H1 (cell line): Measurements from ENCODE around the gene PRG3. TPM values are rescaled to one million over a fixed set of nuclear protein-coding genes. Genes with fewer than 3 reads are reported as not detected.

Experiments
- CTCF ChIA-PET: fragments of 300-600 bp; sonication (Branson Sonifier 250); formaldehyde crosslinking; loops from one replicate; lab custom pipeline; 2021; ENCODE audit not compliant: partially characterized antibody; lab: Charles Lee
- POLR2A ChIA-PET: fragments of 300-600 bp; sonication (Branson Sonifier 250); formaldehyde crosslinking; loops from one replicate; lab custom pipeline; 2021; ENCODE audit warnings: inconsistent platforms; ENCODE audit not compliant: partially characterized antibody; lab: Charles Lee
- DNase-seq, 2 experiments: peaks; one replicate each; pipeline versions ENCODE4 v3.0.0 to v3.0.0-alpha.2; 2010 to 2022; ENCODE audit warnings: low spot score in 2 of 2, low read depth in 1 of 2, mixed read lengths in 1 of 2
- FAIRE-seq: peaks from 2 replicates; lab custom pipeline; 2011; peaks lifted over from hg19 to GRCh38; lab: Jason Lieb, UNC
- H2AFZ ChIP-seq: 2 replicates; pipeline ENCODE4 v1.8.1; 2012; ENCODE audit warnings: low read length, inconsistent platforms
- H2AK5ac ChIP-seq: 2 replicates; pipeline ENCODE4 v1.6.1; 2013; ENCODE audit warnings: low read depth, low read length
- H2BK120ac ChIP-seq: replicated peaks from 2 replicates; pipeline ENCODE3; 2013; ENCODE audit warnings: low read depth, low read length, inconsistent platforms
- H2BK12ac ChIP-seq: 2 replicates; pipeline ENCODE4 v1.6.1; 2013; ENCODE audit warnings: low read depth, low read length
- H2BK15ac ChIP-seq: 2 replicates; pipeline ENCODE4 v1.6.1; 2013; ENCODE audit warnings: low read length
- H2BK20ac ChIP-seq: 2 replicates; pipeline ENCODE4 v1.6.1; 2013; ENCODE audit warnings: low read length
- H2BK5ac ChIP-seq: 2 replicates; pipeline ENCODE4 v1.6.1; 2013; ENCODE audit warnings: low read depth, low read length
- H3K14ac ChIP-seq: 2 replicates; pipeline ENCODE4 v1.6.1; 2013; ENCODE audit warnings: inconsistent platforms; ENCODE audit not compliant: insufficient read length
- H3K18ac ChIP-seq: 2 replicates; pipeline ENCODE4 v1.6.1; 2013; ENCODE audit warnings: low read length; ENCODE audit errors: extremely low read depth
- H3K23ac ChIP-seq: 2 replicates; pipeline ENCODE4 v1.6.1; 2013; ENCODE audit warnings: inconsistent platforms; ENCODE audit not compliant: insufficient read length
- H3K23me2 ChIP-seq: 2 replicates; pipeline ENCODE4 v1.6.1; 2013; ENCODE audit warnings: low read depth, low read length
- H3K27ac ChIP-seq: 2 replicates; pipeline ENCODE4 v1.6.1; 2011; ENCODE audit warnings: low read depth, low read length, inconsistent platforms
- H3K27me3 ChIP-seq, 4 experiments: replicated peaks in 1 of 4; 1 replicate in 1 of 4; 2 replicates in 3 of 4; pipeline versions ENCODE4 v1.6.1 to v1.8.1; 2011 to 2013; ENCODE audit warnings: low read length in 3 of 4, mild to moderate bottlenecking in 3 of 4, inconsistent platforms in 2 of 4, mixed read lengths in 2 of 4, moderate library complexity in 1 of 4; ENCODE audit not compliant: control insufficient read depth in 3 of 4, insufficient read depth in 3 of 4; ENCODE audit errors: extremely low read depth in 1 of 4
- H3K36me3 ChIP-seq, 4 experiments: 2 replicates each; pipeline versions ENCODE4 v1.6.1 to v1.8.1; 2011 to 2013; ENCODE audit warnings: mild to moderate bottlenecking in 4 of 4, low read length in 3 of 4, moderate library complexity in 2 of 4, control low read depth in 1 of 4, inconsistent platforms in 1 of 4; ENCODE audit not compliant: insufficient read depth in 4 of 4, control insufficient read depth in 2 of 4
- H3K4ac ChIP-seq: replicated peaks from 2 replicates; pipeline ENCODE3; 2013; ENCODE audit warnings: low read length, low read depth, mixed read lengths, inconsistent platforms; ENCODE audit not compliant: insufficient read length
- H3K4me1 ChIP-seq, 4 experiments: replicated peaks in 1 of 4; 1 replicate in 1 of 4; 2 replicates in 3 of 4; pipeline versions ENCODE4 v1.6.1 to v1.8.1; 2011 to 2013; ENCODE audit warnings: low read length in 3 of 4, inconsistent platforms in 2 of 4, mixed read lengths in 1 of 4; ENCODE audit not compliant: insufficient read depth in 4 of 4, control insufficient read depth in 3 of 4
- H3K4me2 ChIP-seq, 2 experiments: 2 replicates each; pipeline versions ENCODE4 v1.6.1 to v1.8.1; 2011 to 2013; ENCODE audit warnings: low read depth in 2 of 2, low read length in 2 of 2, control low read depth in 1 of 2, inconsistent platforms in 1 of 2, mild to moderate bottlenecking in 1 of 2; ENCODE audit not compliant: insufficient read depth in 1 of 2
- H3K4me3 ChIP-seq, 4 experiments: fragments of 200-600, 300-600 bp in 1 of 4; sonication (generic), shearing (Covaris generic), sonication (Bioruptor Twin) in 1 of 4; 2 replicates each; pipeline versions ENCODE4 v1.5.1 to v1.8.1; 2011 to 2016; ENCODE audit warnings: low read length in 4 of 4, low read depth in 3 of 4, control low read depth in 2 of 4, inconsistent platforms in 2 of 4, mild to moderate bottlenecking in 2 of 4, mixed read lengths in 1 of 4, moderate library complexity in 1 of 4; ENCODE audit not compliant: insufficient read depth in 2 of 4; ENCODE audit errors: extremely low read depth in 1 of 4
- H3K56ac ChIP-seq: replicated peaks from 2 replicates; pipeline ENCODE3; 2013; ENCODE audit warnings: low read depth, mild to moderate bottlenecking, mixed read lengths, low read length, inconsistent platforms; ENCODE audit not compliant: insufficient read length
- H3K79me1 ChIP-seq: 2 replicates; pipeline ENCODE4 v1.6.1; 2013; ENCODE audit warnings: low read depth, low read length, control low read depth
- H3K79me2 ChIP-seq, 2 experiments: 2 replicates each; pipeline versions ENCODE4 v1.6.1 to v1.8.1; 2012 to 2013; ENCODE audit warnings: low read length in 2 of 2, mild to moderate bottlenecking in 2 of 2, inconsistent platforms in 1 of 2; ENCODE audit not compliant: insufficient read depth in 2 of 2, control insufficient read depth in 1 of 2
- H3K9ac ChIP-seq, 4 experiments: replicated peaks in 1 of 4; 1 replicate in 1 of 4; 2 replicates in 3 of 4; pipeline versions ENCODE4 v1.6.1 to v1.8.1; 2011 to 2013; ENCODE audit warnings: low read depth in 3 of 4, low read length in 3 of 4, control low read depth in 2 of 4, mild to moderate bottlenecking in 2 of 4, moderate library complexity in 2 of 4, inconsistent platforms in 1 of 4; ENCODE audit errors: extremely low read depth in 1 of 4
- H3K9me3 ChIP-seq, 2 experiments: 2 replicates each; pipeline versions ENCODE4 v1.6.1 to v1.8.1; 2012 to 2013; ENCODE audit warnings: mild to moderate bottlenecking in 2 of 2, moderate library complexity in 2 of 2, control low read depth in 1 of 2, inconsistent platforms in 1 of 2, low read depth in 1 of 2, low read length in 1 of 2, mixed read lengths in 1 of 2; ENCODE audit not compliant: insufficient read depth in 2 of 2
- H4K20me1 ChIP-seq, 2 experiments: replicated peaks in 1 of 2; 2 replicates each; pipeline versions ENCODE3 to v1.8.1; 2011 to 2013; ENCODE audit warnings: inconsistent platforms in 2 of 2, low read length in 2 of 2, mild to moderate bottlenecking in 1 of 2; ENCODE audit not compliant: insufficient read depth in 2 of 2, control insufficient read depth in 1 of 2
- H4K5ac ChIP-seq: 2 replicates; pipeline ENCODE4 v1.6.1; 2013; ENCODE audit warnings: low read length, low read depth, mixed read lengths, inconsistent platforms; ENCODE audit not compliant: insufficient read length
- H4K8ac ChIP-seq: 2 replicates; pipeline ENCODE4 v1.8.0; 2013; ENCODE audit warnings: mild to moderate bottlenecking, moderate library complexity, low read length, inconsistent platforms; ENCODE audit not compliant: insufficient read depth; ENCODE audit errors: extremely low read depth
- H4K91ac ChIP-seq: replicated peaks from 2 replicates; pipeline ENCODE3; 2013; ENCODE audit warnings: low read length, mixed read lengths, inconsistent platforms; ENCODE audit not compliant: insufficient read length
- ASH2L ChIP-seq: fragments of 200-600, 300-600 bp; sonication (generic); IDR thresholded peaks from one replicate; pipeline ENCODE4 v1.7.1; 2017; ENCODE audit warnings: low read length
- ATF3 ChIP-seq: IDR thresholded peaks from 2 replicates; pipeline ENCODE4 v1.6.1; 2011; ENCODE audit warnings: low read depth, mild to moderate bottlenecking, low read length; ENCODE audit not compliant: insufficient read depth
- CTBP2 ChIP-seq: IDR thresholded peaks from 2 replicates; pipeline ENCODE4 v1.7.0; 2011; ENCODE audit warnings: borderline replicate concordance, mild to moderate bottlenecking, moderate library complexity, mixed read lengths, low read length; ENCODE audit not compliant: insufficient read depth, insufficient read length
- E2F6 ChIP-seq: IDR thresholded peaks from 2 replicates; pipeline ENCODE4 v1.6.1; 2012; ENCODE audit warnings: inconsistent platforms
- JUND ChIP-seq: IDR thresholded peaks from 2 replicates; pipeline ENCODE4 v1.6.1; 2011; ENCODE audit warnings: mild to moderate bottlenecking, improper control_type of control experiment, low read length
- KDM1A ChIP-seq: fragments of 200-600, 300-600 bp; sonication (generic); IDR thresholded peaks from 2 replicates; pipeline ENCODE4 v1.7.1; 2016; ENCODE audit warnings: mild to moderate bottlenecking, low read length, borderline replicate concordance
- KDM4A ChIP-seq: IDR thresholded peaks from one replicate; pipeline ENCODE4 v1.7.1; 2012; ENCODE audit warnings: low read depth, mild to moderate bottlenecking, moderate library complexity, low read length, inconsistent platforms; ENCODE audit not compliant: severe bottlenecking
- RFX5 ChIP-seq: IDR thresholded peaks from 2 replicates; pipeline ENCODE4 v1.6.1; 2011; ENCODE audit warnings: low read depth, low read length, improper control_type of control experiment, borderline replicate concordance
- TAF1 ChIP-seq: IDR thresholded peaks from 2 replicates; pipeline ENCODE4 v1.6.1; 2011; ENCODE audit warnings: mild to moderate bottlenecking, low read depth, low read length
- WGBS, 2 experiments: shearing (Covaris generic) in 1 of 2; methylation state at CpG; one replicate each; pipeline versions ENCODE4 v1.1.6 to v1.1.7; 2013 to 2015; ENCODE audit warnings: low lambda C conversion rate in 2 of 2, mixed read lengths in 2 of 2, inconsistent platforms in 1 of 2, low coverage in 1 of 2, missing lambda C conversion rate in 1 of 2; ENCODE audit not compliant: insufficient replicate concordance in 2 of 2, insufficient coverage in 1 of 2, insufficient read length in 1 of 2; ENCODE audit errors: extremely low coverage in 1 of 2, missing lambda C conversion rate in 1 of 2; 5-methylcytosine and 5-hydroxymethylcytosine counted together
- polyA plus RNA-seq, 7 experiments: library from polyadenylated mRNA; depleted of rRNA in 3 of 7; stranded (reverse) in 5 of 7; unstranded in 2 of 7; fragments of >200 nt in 5 of 7; fragments of 200-250 nt in 2 of 7; gene quantifications; 1 replicate in 5 of 7; 2 replicates in 1 of 7; 4 replicates in 1 of 7; pipeline versions ENCODE4 v1.2.1 to v1.2.3, GENCODE V29; 2011 to 2013; ENCODE audit warnings: missing spikeins in 2 of 7, mixed read lengths in 2 of 7
- total RNA-seq: library from RNA; stranded (reverse); fragmentation: NEBNext Ultra II Directional; extraction: Animal tissue kit (Norgen Biotek cat#: 25700); gene quantifications from 2 replicates; pipeline ENCODE4 v1.2.1, GENCODE V29; 2021

The PRG3 gene
- total and polyA plus RNA-seq, 2 of the 8 experiments (the other 6 are each of a cell fraction or from before 2014, with no cell fraction given) = not detected

GRCh38 chr11:57426929-57427726 lies 46.2 kb upstream of the PRG3 start, which contains the start of gene SLC43A3:
Gene SLC43A3 (minus strand): TSS chr11:57427121. CDS start chr11:57426172, 949 bp downstream.
- peak within 1 kb of the TSS; percentile 71 to 84 for H3K4me2 ChIP-seq
- peak within 1 kb of the TSS; percentile 39 for H3K18ac ChIP-seq
- peak within 1 kb of the TSS; percentile 32 for H3K4ac ChIP-seq
- peak within 1 kb of the TSS; percentile 85; the same call in 1 of the 2 replicates for H2BK15ac ChIP-seq
- H3K23ac ChIP-seq = no peak within 1 kb of the TSS
- H3K14ac ChIP-seq = no peak within 1 kb of the TSS
- peak within 1 kb of the TSS; percentile 93 for H4K8ac ChIP-seq
- H2BK12ac ChIP-seq = peak within 1 kb of the TSS; percentile 43
- POLR2A ChIA-PET = interaction anchor here (1.0 to 1.3 kb wide), 5 partner anchors 9 to 48 kb away, joined by 3 to 5 read pairs (median 3); no protein-coding TSS in a partner anchor
- H3K27ac ChIP-seq = no peak within 1 kb of the TSS
- H2BK120ac ChIP-seq = no peak within 1 kb of the TSS
- CTCF ChIA-PET = interaction anchor here (0.7 to 10.1 kb wide), 14 partner anchors 9 to 135 kb away, joined by 3 to 68 read pairs (median 4); partner anchors contain the start of gene RTN4RL2
- peak within 1 kb of the TSS; percentile 36; the same call in 1 of the 2 replicates for H2AFZ ChIP-seq
- H3K4me3 ChIP-seq = peak within 1 kb of the TSS; percentile 53 to 65 (median 62)
- peaks cover 0 to 11% (median 3%) of the 10 kb centered on the region in 4 experiments; a peak in 5 of 7 replicates for H3K27me3 ChIP-seq
- peak within 1 kb of the TSS in 3 of 4 experiments; percentile 6 to 44 (median 39); a peak in 6 of 7 replicates for H3K9ac ChIP-seq
- no peaks in the 10 kb centered on the region for H3K79me2 ChIP-seq
- FAIRE-seq (no peak), DNase-seq (peak; percentile 23 to 83)
- H3K23me2 ChIP-seq = no peaks in the 10 kb centered on the region; the same call in 1 of the 2 replicates
- H3K9me3 ChIP-seq = no peaks in the 10 kb centered on the region
- peaks cover 0 to 14% (median 2%) of the 10 kb centered on the region in 4 experiments; a peak in 2 of 8 replicates for H3K36me3 ChIP-seq
- H4K20me1 ChIP-seq = no peaks in the 10 kb centered on the region
- WGBS, 2 experiments = 16% methylated on average over 21 of the region's 39 CpGs; no CpG with 5 or more reads in 1 of the 2 experiments
- H3K4me1 ChIP-seq = peaks cover 0 to 19% (median 13%) of the 10 kb centered on the region in 4 experiments; a peak in 6 of 7 replicates
- peak within 1 kb of the TSS; percentile 27; the same call in 1 of the 2 replicates for H2BK20ac ChIP-seq
- H2BK5ac ChIP-seq = no peak within 1 kb of the TSS; the same call in 1 of the 2 replicates
- H3K79me1 ChIP-seq = peaks cover 4% of the 10 kb centered on the region; the same call in 1 of the 2 replicates
- H4K91ac ChIP-seq = peak within 1 kb of the TSS; percentile 53
- H3K56ac ChIP-seq = no peak within 1 kb of the TSS
- peak within 1 kb of the TSS; percentile 88; the same call in 1 of the 2 replicates for H2AK5ac ChIP-seq
- H4K5ac ChIP-seq = peak within 1 kb of the TSS; percentile 61
- TF ChIP-seq CTBP2 = no peak
- peak; percentile 68 for TF ChIP-seq ASH2L
- TF ChIP-seq TAF1 = 0 out of 2 replicates have a peak, but pooled peaks have one; percentile 45
- TF ChIP-seq RFX5 = no peak
- TF ChIP-seq KDM1A = peak; percentile 97
- TF ChIP-seq E2F6 = peak; percentile 80; the same call in 1 of the 2 replicates
- TF ChIP-seq ATF3 = no peak
- TF ChIP-seq JUND = no peak
- TF ChIP-seq KDM4A = peak; percentile 66
